SU-DHL-6 (cell line): ENCODE data around the gene GRK6.
A peak's percentile ranks its signal among the peaks of the same experiment; 100 is the strongest.

Source experiments
- H2AFZ ChIP-seq: fragments of 200-600 bp; sonication (generic); 2 replicates; pipeline ENCODE4 v1.6.1; 2014; ENCODE audit warnings: low read depth, mild to moderate bottlenecking, moderate library complexity, mixed read lengths, antibody characterized with exemption, low read length; ENCODE audit not compliant: severe bottlenecking
- H3F3A ChIP-seq: fragments of 200-600 bp; shearing (Covaris generic); 2 replicates; pipeline ENCODE4 v1.6.0; 2016; ENCODE audit warnings: antibody characterized with exemption, mild to moderate bottlenecking; ENCODE audit not compliant: insufficient read depth
- H3K27ac ChIP-seq: fragments of 200-600 bp; sonication (generic); 2 replicates; pipeline ENCODE4 v1.5.1; 2016; ENCODE audit warnings: low read depth, mild to moderate bottlenecking, low read length, moderate library complexity, mixed read lengths
- H3K27me3 ChIP-seq: fragments of 200-600 bp; sonication (generic), shearing (Covaris generic); 2 replicates; pipeline ENCODE4 v1.6.0; 2014; ENCODE audit warnings: mild to moderate bottlenecking, low read length
- H3K36me3 ChIP-seq: fragments of 200-600 bp; sonication (generic); 2 replicates; pipeline ENCODE4 v1.6.1; 2014; ENCODE audit warnings: mild to moderate bottlenecking, low read length, mixed read lengths
- H3K4me2 ChIP-seq: fragments of 300-600, 200-600 bp; shearing (Covaris generic), sonication (generic); 2 replicates; pipeline ENCODE4 v1.6.0; 2014; ENCODE audit warnings: low read length, low read depth, mild to moderate bottlenecking; ENCODE audit not compliant: poor library complexity, severe bottlenecking
- H3K4me3 ChIP-seq: fragments of 200-600 bp; sonication (generic); 2 replicates; pipeline ENCODE4 v1.5.1; 2014; ENCODE audit warnings: antibody characterized with exemption, low read length, mild to moderate bottlenecking, mixed read lengths; ENCODE audit not compliant: insufficient read depth, poor library complexity, severe bottlenecking
- H3K79me2 ChIP-seq: fragments of 200-600 bp; sonication (generic); 2 replicates; pipeline ENCODE4 v1.6.1; 2014; ENCODE audit warnings: mild to moderate bottlenecking, low read length, moderate library complexity; ENCODE audit not compliant: insufficient read depth
- H3K9ac ChIP-seq: fragments of 200-600 bp; sonication (generic); 2 replicates; pipeline ENCODE4 v1.7.0; 2014; ENCODE audit warnings: mild to moderate bottlenecking, low read length
- H3K9me2 ChIP-seq: fragments of 200-600 bp; sonication (generic); replicated peaks from 2 replicates; pipeline ENCODE4 v1.6.1; 2014; ENCODE audit warnings: low read length; ENCODE audit not compliant: insufficient read depth
- H3K9me3 ChIP-seq: fragments of 200-600 bp; sonication (generic); 2 replicates; pipeline ENCODE4 v1.6.1; 2014; ENCODE audit warnings: low read length, mixed read lengths; ENCODE audit not compliant: insufficient read depth
- H4K20me1 ChIP-seq: fragments of 200-600 bp; sonication (generic); 2 replicates; pipeline ENCODE4 v1.6.1; 2014; ENCODE audit warnings: low read depth, mild to moderate bottlenecking, antibody characterized with exemption, low read length, moderate library complexity, mixed read lengths
- EZH2phosphoT487 ChIP-seq: fragments of 200-600 bp; sonication (generic), shearing (Covaris generic); conservative IDR thresholded peaks from 2 replicates; pipeline ENCODE4 v1.6.1; 2018; ENCODE audit warnings: mild to moderate bottlenecking, antibody characterized with exemption, low read length, moderate library complexity, mixed read lengths
- TF ChIP-seq, protein P1 (sequence below): fragments of 200-600 bp; sonication (generic); IDR thresholded peaks from one replicate; pipeline ENCODE4 v1.5.1; 2017; ENCODE audit warnings: antibody characterized with exemption, mild to moderate bottlenecking, low read length, moderate library complexity; ENCODE audit not compliant: insufficient read depth, poor library complexity, severe bottlenecking

The GRK6 gene

DNA sequence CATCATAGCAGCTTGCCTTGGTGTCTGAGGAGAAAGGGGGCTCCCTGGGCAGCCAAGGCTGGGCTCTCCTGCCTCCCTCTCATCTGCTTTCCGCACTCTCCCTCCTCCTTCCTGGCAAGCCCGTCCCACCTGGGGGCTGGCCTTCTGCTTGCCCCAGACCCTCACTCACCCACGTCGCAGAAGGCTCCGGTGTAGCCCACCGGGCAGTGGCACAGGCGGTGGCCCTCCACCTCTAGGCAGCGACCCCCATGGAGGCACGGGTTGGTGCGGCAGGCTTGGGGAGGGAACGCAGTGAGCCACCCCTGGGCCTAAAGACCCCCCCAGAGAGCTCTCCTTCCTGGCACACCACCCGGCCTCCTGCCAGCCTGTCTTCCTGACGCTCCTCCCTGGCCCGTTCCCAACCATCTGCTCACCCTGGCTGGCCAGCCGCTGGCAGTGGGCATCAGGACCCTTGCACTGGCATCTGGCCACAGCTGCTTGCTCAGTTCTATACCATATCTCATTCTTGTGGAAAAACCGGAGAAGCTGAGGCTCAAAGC lies 21.8 kb upstream of the GRK6 start:
- no peaks in the 10 kb centered on the region for H3K36me3 ChIP-seq
- no peaks in the 10 kb centered on the region for H3K27me3 ChIP-seq
- H3F3A ChIP-seq: no peaks in the 10 kb centered on the region; the same call in 1 of the 2 replicates
- H3K4me2 ChIP-seq: peak overlapping the region; percentile 85
- no peaks in the 10 kb centered on the region for H3K9me3 ChIP-seq
- H4K20me1 ChIP-seq: no peaks in the 10 kb centered on the region
- no peak overlapping the region for H3K4me3 ChIP-seq
- peak overlapping the region; percentile 85 for H2AFZ ChIP-seq
- TF ChIP-seq, protein P1, sequence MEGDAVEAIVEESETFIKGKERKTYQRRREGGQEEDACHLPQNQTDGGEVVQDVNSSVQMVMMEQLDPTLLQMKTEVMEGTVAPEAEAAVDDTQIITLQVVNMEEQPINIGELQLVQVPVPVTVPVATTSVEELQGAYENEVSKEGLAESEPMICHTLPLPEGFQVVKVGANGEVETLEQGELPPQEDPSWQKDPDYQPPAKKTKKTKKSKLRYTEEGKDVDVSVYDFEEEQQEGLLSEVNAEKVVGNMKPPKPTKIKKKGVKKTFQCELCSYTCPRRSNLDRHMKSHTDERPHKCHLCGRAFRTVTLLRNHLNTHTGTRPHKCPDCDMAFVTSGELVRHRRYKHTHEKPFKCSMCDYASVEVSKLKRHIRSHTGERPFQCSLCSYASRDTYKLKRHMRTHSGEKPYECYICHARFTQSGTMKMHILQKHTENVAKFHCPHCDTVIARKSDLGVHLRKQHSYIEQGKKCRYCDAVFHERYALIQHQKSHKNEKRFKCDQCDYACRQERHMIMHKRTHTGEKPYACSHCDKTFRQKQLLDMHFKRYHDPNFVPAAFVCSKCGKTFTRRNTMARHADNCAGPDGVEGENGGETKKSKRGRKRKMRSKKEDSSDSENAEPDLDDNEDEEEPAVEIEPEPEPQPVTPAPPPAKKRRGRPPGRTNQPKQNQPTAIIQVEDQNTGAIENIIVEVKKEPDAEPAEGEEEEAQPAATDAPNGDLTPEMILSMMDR: no peak
- TF ChIP-seq EZH2phosphoT487: no peak
- no peaks in the 10 kb centered on the region for H3K79me2 ChIP-seq
- no peaks in the 10 kb centered on the region for H3K9me2 ChIP-seq
- peak overlapping the region; percentile 64 for H3K9ac ChIP-seq
- H3K27ac ChIP-seq: no peak overlapping the region

GRCh38 chr5:177405312-177405711 lies 21.2 kb upstream of the GRK6 start:
- Histone ChIP-seq H4K20me1 (no peaks in the 10 kb centered on the region), H3K36me3 (no peaks in the 10 kb centered on the region), H2AFZ (no peak overlapping the region), H3F3A (no peaks in the 10 kb centered on the region; the same call in 1 of the 2 replicates), H3K9me3 (no peaks in the 10 kb centered on the region), H3K9ac (no peak overlapping the region), H3K4me3 (no peak overlapping the region), H3K4me2 (no peak overlapping the region), H3K79me2 (no peaks in the 10 kb centered on the region), H3K27me3 (no peaks in the 10 kb centered on the region), H3K9me2 (no peaks in the 10 kb centered on the region), H3K27ac (no peak overlapping the region)
- TF ChIP-seq, protein P1: no peak
- no peak for TF ChIP-seq EZH2phosphoT487

DNA sequence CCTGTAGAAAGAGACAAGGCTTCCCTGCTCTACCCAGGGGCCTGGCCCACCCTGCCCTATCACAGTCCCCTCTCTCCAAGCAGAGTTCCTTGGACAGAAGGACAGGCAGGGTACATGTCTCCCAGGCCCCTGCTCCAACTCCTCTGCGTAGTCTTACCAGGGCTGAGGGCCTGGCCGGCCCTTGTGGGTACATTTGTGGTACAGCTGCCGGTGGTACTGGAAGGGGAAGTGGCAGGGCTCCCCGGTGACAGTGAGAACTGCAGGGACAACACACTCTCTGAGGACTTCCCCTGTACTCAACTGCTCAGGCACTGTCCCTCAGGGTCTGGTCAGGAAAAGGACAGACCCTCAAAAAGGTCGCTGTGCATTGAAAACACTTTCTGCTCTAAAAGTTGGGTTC lies 20.7 kb upstream of the GRK6 start:
- Histone ChIP-seq H3K27ac (no peak overlapping the region), H3K27me3 (no peaks in the 10 kb centered on the region), H4K20me1 (no peaks in the 10 kb centered on the region), H3K4me2 (no peak overlapping the region), H3K9ac (no peak overlapping the region), H3K9me3 (no peaks in the 10 kb centered on the region), H2AFZ (no peak overlapping the region), H3K36me3 (no peaks in the 10 kb centered on the region), H3K4me3 (no peak overlapping the region), H3F3A (no peaks in the 10 kb centered on the region; the same call in 1 of the 2 replicates), H3K79me2 (no peaks in the 10 kb centered on the region), H3K9me2 (no peaks in the 10 kb centered on the region)
- no peak for TF ChIP-seq EZH2phosphoT487
- TF ChIP-seq, protein P1: no peak
